ENCODE results near the gene ELF4. TPM values are rescaled to one million over a fixed set of nuclear protein-coding genes. Genes with fewer than 3 reads are reported as not detected.

Gene ELF4
- total RNA-seq, 1 experiment from 2014 or later: 1.9 TPM

DNA sequence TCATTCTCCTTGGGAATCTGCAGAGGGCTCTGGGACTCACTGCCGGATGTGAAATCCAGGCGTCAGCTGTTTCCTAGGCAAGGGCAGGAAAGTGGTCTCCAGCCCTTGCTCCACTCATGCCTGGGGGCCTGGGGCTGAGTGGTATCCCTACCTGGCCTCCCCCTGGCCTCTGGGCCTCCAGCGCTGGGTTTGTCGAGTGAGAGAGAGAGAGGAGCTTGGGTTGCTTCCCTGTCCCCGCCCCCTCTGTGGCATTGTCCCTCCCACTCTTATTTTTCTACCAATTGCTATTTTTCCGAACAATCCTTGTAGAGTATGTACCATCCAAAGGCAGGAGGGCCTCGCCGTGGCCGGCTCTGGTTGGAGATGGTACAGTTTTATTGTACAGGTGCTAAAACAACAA, 53.1 kb downstream of the ELF4 start (continued):
- TF ChIP-seq, protein P1, sequence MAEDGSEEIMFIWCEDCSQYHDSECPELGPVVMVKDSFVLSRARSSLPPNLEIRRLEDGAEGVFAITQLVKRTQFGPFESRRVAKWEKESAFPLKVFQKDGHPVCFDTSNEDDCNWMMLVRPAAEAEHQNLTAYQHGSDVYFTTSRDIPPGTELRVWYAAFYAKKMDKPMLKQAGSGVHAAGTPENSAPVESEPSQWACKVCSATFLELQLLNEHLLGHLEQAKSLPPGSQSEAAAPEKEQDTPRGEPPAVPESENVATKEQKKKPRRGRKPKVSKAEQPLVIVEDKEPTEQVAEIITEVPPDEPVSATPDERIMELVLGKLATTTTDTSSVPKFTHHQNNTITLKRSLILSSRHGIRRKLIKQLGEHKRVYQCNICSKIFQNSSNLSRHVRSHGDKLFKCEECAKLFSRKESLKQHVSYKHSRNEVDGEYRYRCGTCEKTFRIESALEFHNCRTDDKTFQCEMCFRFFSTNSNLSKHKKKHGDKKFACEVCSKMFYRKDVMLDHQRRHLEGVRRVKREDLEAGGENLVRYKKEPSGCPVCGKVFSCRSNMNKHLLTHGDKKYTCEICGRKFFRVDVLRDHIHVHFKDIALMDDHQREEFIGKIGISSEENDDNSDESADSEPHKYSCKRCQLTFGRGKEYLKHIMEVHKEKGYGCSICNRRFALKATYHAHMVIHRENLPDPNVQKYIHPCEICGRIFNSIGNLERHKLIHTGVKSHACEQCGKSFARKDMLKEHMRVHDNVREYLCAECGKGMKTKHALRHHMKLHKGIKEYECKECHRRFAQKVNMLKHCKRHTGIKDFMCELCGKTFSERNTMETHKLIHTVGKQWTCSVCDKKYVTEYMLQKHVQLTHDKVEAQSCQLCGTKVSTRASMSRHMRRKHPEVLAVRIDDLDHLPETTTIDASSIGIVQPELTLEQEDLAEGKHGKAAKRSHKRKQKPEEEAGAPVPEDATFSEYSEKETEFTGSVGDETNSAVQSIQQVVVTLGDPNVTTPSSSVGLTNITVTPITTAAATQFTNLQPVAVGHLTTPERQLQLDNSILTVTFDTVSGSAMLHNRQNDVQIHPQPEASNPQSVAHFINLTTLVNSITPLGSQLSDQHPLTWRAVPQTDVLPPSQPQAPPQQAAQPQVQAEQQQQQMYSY (CRISPR knock-in tag; IDR thresholded peaks at IDR 0.05): no peak
- TF ChIP-seq NR2C2 (CRISPR knock-in tag; IDR thresholded peaks at IDR 0.05) (no peak), ZNF232 (CRISPR knock-in tag; IDR thresholded peaks at IDR 0.05) (no peak), HMGA2 (CRISPR knock-in tag; IDR thresholded peaks at IDR 0.05) (no peak), CBFB (CRISPR knock-in tag; IDR thresholded peaks at IDR 0.05; ENCODE audit: low read depth) (no peak)
- TF ChIP-seq, protein P2, sequence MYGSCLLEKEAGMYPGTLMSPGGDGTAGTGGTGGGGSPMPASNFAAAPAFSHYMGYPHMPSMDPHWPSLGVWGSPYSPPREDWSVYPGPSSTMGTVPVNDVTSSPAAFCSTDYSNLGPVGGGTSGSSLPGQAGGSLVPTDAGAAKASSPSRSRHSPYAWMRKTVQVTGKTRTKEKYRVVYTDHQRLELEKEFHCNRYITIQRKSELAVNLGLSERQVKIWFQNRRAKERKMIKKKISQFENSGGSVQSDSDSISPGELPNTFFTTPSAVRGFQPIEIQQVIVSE (CRISPR knock-in tag; IDR thresholded peaks at IDR 0.05; ENCODE audit: borderline replicate concordance): no peak
- TF ChIP-seq, protein P3, sequence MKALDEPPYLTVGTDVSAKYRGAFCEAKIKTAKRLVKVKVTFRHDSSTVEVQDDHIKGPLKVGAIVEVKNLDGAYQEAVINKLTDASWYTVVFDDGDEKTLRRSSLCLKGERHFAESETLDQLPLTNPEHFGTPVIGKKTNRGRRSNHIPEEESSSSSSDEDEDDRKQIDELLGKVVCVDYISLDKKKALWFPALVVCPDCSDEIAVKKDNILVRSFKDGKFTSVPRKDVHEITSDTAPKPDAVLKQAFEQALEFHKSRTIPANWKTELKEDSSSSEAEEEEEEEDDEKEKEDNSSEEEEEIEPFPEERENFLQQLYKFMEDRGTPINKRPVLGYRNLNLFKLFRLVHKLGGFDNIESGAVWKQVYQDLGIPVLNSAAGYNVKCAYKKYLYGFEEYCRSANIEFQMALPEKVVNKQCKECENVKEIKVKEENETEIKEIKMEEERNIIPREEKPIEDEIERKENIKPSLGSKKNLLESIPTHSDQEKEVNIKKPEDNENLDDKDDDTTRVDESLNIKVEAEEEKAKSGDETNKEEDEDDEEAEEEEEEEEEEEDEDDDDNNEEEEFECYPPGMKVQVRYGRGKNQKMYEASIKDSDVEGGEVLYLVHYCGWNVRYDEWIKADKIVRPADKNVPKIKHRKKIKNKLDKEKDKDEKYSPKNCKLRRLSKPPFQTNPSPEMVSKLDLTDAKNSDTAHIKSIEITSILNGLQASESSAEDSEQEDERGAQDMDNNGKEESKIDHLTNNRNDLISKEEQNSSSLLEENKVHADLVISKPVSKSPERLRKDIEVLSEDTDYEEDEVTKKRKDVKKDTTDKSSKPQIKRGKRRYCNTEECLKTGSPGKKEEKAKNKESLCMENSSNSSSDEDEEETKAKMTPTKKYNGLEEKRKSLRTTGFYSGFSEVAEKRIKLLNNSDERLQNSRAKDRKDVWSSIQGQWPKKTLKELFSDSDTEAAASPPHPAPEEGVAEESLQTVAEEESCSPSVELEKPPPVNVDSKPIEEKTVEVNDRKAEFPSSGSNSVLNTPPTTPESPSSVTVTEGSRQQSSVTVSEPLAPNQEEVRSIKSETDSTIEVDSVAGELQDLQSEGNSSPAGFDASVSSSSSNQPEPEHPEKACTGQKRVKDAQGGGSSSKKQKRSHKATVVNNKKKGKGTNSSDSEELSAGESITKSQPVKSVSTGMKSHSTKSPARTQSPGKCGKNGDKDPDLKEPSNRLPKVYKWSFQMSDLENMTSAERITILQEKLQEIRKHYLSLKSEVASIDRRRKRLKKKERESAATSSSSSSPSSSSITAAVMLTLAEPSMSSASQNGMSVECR (CRISPR knock-in tag; IDR thresholded peaks at IDR 0.05; ENCODE audit: borderline replicate concordance): no peak
- TF ChIP-seq, protein P4, sequence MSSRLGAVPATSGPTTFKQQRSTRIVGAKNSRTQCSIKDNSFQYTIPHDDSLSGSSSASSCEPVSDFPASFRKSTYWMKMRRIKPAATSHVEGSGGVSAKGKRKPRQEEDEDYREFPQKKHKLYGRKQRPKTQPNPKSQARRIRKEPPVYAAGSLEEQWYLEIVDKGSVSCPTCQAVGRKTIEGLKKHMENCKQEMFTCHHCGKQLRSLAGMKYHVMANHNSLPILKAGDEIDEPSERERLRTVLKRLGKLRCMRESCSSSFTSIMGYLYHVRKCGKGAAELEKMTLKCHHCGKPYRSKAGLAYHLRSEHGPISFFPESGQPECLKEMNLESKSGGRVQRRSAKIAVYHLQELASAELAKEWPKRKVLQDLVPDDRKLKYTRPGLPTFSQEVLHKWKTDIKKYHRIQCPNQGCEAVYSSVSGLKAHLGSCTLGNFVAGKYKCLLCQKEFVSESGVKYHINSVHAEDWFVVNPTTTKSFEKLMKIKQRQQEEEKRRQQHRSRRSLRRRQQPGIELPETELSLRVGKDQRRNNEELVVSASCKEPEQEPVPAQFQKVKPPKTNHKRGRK (CRISPR knock-in tag; IDR thresholded peaks at IDR 0.05; ENCODE audit: borderline replicate concordance): no peak
- TF ChIP-seq, protein P5, sequence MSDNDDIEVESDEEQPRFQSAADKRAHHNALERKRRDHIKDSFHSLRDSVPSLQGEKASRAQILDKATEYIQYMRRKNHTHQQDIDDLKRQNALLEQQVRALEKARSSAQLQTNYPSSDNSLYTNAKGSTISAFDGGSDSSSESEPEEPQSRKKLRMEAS (CRISPR knock-in tag; IDR thresholded peaks at IDR 0.05): no peak

DNA sequence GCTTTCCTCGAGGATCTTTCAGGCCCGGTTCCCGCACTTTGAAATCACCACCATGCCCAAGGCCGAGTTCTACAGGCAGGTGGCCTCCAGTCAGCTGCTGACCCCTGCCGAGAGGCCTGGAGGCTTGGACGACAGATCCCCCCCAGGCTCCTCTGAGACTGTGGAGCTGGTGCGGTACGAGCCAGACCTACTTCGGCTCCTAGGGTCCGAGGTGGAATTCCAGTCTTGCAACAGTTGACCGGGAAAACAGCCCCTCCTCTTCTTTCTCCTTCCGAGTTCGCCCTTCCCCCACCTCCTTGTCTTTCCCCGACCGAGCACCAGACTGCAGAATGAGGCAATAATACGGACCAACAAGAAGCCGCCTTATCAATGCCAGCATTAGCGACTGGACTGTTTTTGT, 54.4 kb downstream of the ELF4 start:
- POLR2A ChIA-PET: no interaction called here
- Mint-ChIP-seq H3K9me3 (no peaks in the 10 kb centered on the region), H3K4me3 (peak overlapping the region; percentile 10; the same call in 1 of the 2 replicates), H3K27ac (no peak overlapping the region), H3K27me3 (ENCODE audit: low read depth) (peaks cover 21% of the 10 kb centered on the region), H3K36me3 (peaks cover 6% of the 10 kb centered on the region; the same call in 1 of the 2 replicates), H3K4me1 (peaks cover 15% of the 10 kb centered on the region)
- peak; percentile 30 for DNase-seq (ENCODE audit: low spot score)
- CTCF ChIA-PET: interaction anchor here (1.1 to 2.0 kb wide), 3 partner anchors 28 to 130 kb away, joined by 3 to 10 read pairs (median 3); no protein-coding TSS in a partner anchor
- TF ChIP-seq, protein P2 (CRISPR knock-in tag; IDR thresholded peaks at IDR 0.05; ENCODE audit: borderline replicate concordance): no peak
- TF ChIP-seq, protein P6, sequence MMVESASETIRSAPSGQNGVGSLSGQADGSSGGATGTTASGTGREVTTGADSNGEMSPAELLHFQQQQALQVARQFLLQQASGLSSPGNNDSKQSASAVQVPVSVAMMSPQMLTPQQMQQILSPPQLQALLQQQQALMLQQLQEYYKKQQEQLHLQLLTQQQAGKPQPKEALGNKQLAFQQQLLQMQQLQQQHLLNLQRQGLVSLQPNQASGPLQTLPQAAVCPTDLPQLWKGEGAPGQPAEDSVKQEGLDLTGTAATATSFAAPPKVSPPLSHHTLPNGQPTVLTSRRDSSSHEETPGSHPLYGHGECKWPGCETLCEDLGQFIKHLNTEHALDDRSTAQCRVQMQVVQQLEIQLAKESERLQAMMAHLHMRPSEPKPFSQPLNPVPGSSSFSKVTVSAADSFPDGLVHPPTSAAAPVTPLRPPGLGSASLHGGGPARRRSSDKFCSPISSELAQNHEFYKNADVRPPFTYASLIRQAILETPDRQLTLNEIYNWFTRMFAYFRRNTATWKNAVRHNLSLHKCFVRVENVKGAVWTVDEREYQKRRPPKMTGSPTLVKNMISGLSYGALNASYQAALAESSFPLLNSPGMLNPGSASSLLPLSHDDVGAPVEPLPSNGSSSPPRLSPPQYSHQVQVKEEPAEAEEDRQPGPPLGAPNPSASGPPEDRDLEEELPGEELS (CRISPR knock-in tag; IDR thresholded peaks at IDR 0.05): no peak
- TF ChIP-seq RELA (CRISPR knock-in tag; IDR thresholded peaks at IDR 0.05; ENCODE audit: borderline replicate concordance) (no peak), RORB (CRISPR knock-in tag; IDR thresholded peaks at IDR 0.05) (no peak), NFATC4 (CRISPR knock-in tag; IDR thresholded peaks at IDR 0.05) (no peak), ZNF121 (CRISPR knock-in tag; IDR thresholded peaks at IDR 0.05) (no peak), ZNF416 (CRISPR knock-in tag; IDR thresholded peaks at IDR 0.05) (no peak)
- TF ChIP-seq, protein P1 (CRISPR knock-in tag; IDR thresholded peaks at IDR 0.05): no peak
- peak; percentile 8; the same call in 1 of the 2 replicates for ATAC-seq

Measured in WTC11 (cell line).